Osteocyte (in vitro differentiated cells): ENCODE results near the gene ULK2. TPM values are rescaled to one million over a fixed set of nuclear protein-coding genes. Genes with fewer than 3 reads are reported as not detected.
A peak's percentile ranks its signal among the peaks of the same experiment; 100 is the strongest.

Experiments
- DNase-seq: peaks from one replicate; pipeline ENCODE4 v3.0.0; 2021; ENCODE audit warnings: mixed read lengths; ENCODE audit not compliant: unreplicated experiment; ENCODE audit errors: extremely low spot score
- H3K27ac Mint-ChIP-seq: one replicate; pipeline ENCODE4 v1.8.0; 2021; ENCODE audit warnings: mild to moderate bottlenecking, mixed read lengths; ENCODE audit not compliant: unreplicated experiment
- H3K27me3 Mint-ChIP-seq: one replicate; pipeline ENCODE4 v1.8.0; 2021; ENCODE audit warnings: mixed read lengths; ENCODE audit not compliant: unreplicated experiment
- H3K36me3 Mint-ChIP-seq: one replicate; pipeline ENCODE4 v1.8.0; 2021; ENCODE audit warnings: mixed read lengths; ENCODE audit not compliant: unreplicated experiment
- H3K4me1 Mint-ChIP-seq: one replicate; pipeline ENCODE4 v1.8.0; 2021; ENCODE audit warnings: mixed read lengths; ENCODE audit not compliant: unreplicated experiment
- H3K4me3 Mint-ChIP-seq: one replicate; pipeline ENCODE4 v1.8.0; 2021; ENCODE audit warnings: mild to moderate bottlenecking, moderate library complexity, mixed read lengths; ENCODE audit not compliant: unreplicated experiment
- H3K9me3 Mint-ChIP-seq: one replicate; pipeline ENCODE4 v1.8.0; 2021; ENCODE audit warnings: mixed read lengths; ENCODE audit not compliant: unreplicated experiment
- total RNA-seq: library from RNA; stranded (reverse); gene quantifications from 2 replicates; pipeline ENCODE4 v1.2.1, GENCODE V29; 2021
- TF ChIP-seq, protein P1 (sequence below): fragments of 200-600 bp; sonication (generic); IDR thresholded peaks from 2 replicates; pipeline ENCODE4 v1.5.0; 2021; ENCODE audit warnings: antibody characterized with exemption, mild to moderate bottlenecking, moderate library complexity

Gene ULK2
- total RNA-seq, 1 donor from 2014 or later: 33.3 TPM

DNA sequence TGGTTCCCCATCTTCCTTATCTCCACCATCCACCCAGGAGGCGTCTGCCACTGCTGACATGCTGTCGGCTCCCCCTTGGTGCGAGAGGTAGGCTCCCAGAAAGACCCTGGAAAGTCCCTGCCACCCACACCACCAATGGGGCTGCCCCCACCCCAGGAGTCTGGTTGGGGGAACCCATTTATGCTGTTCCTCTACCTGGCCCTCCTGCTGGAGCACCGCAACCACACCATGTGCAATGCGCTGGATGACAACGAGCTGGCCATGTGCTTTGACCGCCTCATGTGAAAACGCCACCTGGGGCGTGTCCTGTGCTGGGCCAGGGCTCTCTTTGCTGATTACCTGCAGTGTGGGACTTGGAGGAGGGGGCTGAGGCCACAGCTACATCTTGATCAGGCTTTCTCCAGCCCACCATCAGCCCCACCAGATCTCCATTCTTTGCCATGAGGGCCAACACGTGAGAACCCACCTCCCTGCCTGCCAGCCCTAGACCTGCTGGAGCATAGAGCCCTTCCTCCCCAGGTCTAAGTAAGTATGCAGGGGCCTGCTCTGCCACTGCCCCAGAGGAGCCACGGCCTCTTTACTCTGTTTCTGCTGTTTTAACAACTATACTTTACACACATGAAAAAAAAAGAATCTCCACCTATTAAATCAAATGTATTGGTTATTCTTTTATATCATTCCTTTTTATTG, 111.8 kb downstream of the ULK2 start:
- TF ChIP-seq, protein P1, sequence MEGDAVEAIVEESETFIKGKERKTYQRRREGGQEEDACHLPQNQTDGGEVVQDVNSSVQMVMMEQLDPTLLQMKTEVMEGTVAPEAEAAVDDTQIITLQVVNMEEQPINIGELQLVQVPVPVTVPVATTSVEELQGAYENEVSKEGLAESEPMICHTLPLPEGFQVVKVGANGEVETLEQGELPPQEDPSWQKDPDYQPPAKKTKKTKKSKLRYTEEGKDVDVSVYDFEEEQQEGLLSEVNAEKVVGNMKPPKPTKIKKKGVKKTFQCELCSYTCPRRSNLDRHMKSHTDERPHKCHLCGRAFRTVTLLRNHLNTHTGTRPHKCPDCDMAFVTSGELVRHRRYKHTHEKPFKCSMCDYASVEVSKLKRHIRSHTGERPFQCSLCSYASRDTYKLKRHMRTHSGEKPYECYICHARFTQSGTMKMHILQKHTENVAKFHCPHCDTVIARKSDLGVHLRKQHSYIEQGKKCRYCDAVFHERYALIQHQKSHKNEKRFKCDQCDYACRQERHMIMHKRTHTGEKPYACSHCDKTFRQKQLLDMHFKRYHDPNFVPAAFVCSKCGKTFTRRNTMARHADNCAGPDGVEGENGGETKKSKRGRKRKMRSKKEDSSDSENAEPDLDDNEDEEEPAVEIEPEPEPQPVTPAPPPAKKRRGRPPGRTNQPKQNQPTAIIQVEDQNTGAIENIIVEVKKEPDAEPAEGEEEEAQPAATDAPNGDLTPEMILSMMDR: no peak
- no peak for DNase-seq
- H3K4me3 Mint-ChIP-seq: no peak overlapping the region
- H3K27ac Mint-ChIP-seq: no peak overlapping the region
- peaks cover 25% of the 10 kb centered on the region for H3K4me1 Mint-ChIP-seq
- no peaks in the 10 kb centered on the region for H3K27me3 Mint-ChIP-seq
- H3K9me3 Mint-ChIP-seq: no peaks in the 10 kb centered on the region
- H3K36me3 Mint-ChIP-seq: no peaks in the 10 kb centered on the region

DNA sequence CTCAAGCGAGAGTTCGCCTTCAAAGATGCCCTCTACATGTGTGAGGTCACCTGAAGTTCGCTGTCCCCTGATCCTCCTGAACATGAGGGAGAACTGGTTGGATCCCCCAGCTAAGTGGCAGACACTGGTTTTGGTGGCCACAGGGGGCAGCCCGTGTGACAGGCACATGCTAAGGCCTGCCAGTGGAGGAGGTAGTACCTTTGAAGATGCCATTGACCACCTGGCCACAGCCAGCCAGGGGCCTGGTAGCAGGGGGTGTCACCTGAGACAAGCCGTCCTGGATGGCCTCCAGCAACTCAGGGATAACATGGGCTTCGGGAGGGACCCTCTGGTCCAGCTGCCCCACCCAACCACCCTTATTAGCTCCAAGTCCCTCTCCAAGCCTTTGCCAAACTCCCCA, 112.3 kb downstream of the ULK2 start:
- no peak overlapping the region for H3K27ac Mint-ChIP-seq
- no peaks in the 10 kb centered on the region for H3K36me3 Mint-ChIP-seq
- peaks cover 26% of the 10 kb centered on the region for H3K4me1 Mint-ChIP-seq
- H3K27me3 Mint-ChIP-seq: no peaks in the 10 kb centered on the region
- H3K4me3 Mint-ChIP-seq: no peak overlapping the region
- TF ChIP-seq, protein P1: no peak
- no peak for DNase-seq
- H3K9me3 Mint-ChIP-seq: no peaks in the 10 kb centered on the region

DNA sequence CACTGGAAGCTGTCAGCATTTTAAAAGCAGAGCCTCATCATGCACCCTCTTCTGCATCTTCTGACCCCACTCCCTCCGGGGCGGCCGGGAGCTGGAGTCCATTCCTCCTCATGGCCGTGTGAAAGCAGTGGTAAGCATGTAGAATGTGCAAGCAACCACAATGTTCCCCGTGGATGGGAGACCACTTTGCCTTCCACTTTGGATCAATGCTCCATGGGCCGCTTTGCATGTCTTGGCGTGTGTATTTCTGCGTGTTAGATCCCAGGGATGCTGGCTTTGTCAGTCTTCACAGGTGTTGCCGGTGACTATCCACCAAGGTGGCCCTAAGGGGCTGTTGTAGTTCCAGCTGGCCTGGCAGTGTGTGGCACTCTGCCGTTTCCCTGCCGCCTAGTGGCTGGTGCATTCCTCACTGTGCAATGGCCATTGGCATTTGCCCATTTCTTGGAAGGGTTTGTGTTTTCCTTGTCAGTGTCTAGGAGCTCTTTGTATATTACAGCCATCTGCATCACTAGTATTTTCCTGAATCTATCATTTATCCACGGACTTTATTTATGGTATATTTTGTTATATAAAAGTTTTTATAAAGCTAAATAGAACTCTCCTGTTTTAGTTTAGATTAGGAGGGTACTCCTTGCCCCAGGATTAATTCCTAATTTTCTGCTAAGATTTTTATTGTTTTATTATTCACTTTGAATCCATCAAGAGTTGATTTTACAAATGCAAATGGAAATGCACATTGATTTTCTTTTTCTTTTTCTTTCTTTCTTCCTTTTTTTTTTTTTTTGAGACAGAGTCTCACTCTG, 113.9 kb downstream of the ULK2 start:
- peaks cover 34% of the 10 kb centered on the region for H3K4me1 Mint-ChIP-seq
- no peaks in the 10 kb centered on the region for H3K9me3 Mint-ChIP-seq
- no peaks in the 10 kb centered on the region for H3K36me3 Mint-ChIP-seq
- no peak for DNase-seq
- no peak overlapping the region for H3K4me3 Mint-ChIP-seq
- no peaks in the 10 kb centered on the region for H3K27me3 Mint-ChIP-seq
- TF ChIP-seq, protein P1: peak; percentile 42
- peak overlapping the region; percentile 94 for H3K27ac Mint-ChIP-seq

DNA sequence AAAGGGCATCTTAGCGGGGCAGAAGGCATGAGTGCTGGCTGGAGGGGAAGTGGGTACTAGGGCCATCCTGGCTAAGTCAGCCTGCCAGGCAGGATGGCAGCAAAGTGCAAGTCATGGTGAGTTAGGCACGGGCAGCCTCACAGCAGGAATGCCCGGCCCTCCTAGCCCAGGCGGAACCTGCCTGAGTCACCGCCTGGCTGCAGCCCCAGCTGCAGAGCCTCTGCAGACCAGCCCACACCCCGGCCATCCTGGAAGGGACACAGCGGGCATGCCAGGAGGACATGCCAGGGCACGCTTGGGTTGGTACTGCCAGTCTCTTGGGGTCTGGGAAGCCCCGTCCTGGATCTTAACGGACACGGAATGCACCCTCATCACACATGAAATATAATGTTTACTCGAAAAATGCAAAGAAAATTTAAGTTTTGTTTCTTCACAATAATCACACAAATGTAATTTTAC, 114.7 kb downstream of the ULK2 start:
- H3K9me3 Mint-ChIP-seq: no peaks in the 10 kb centered on the region
- no peaks in the 10 kb centered on the region for H3K36me3 Mint-ChIP-seq
- peak overlapping the region; percentile 94 for H3K27ac Mint-ChIP-seq
- H3K4me1 Mint-ChIP-seq: peaks cover 42% of the 10 kb centered on the region
- H3K4me3 Mint-ChIP-seq: no peak overlapping the region
- TF ChIP-seq, protein P1: no peak
- peak; percentile 92 for DNase-seq
- H3K27me3 Mint-ChIP-seq: no peaks in the 10 kb centered on the region
